Suprapubic skin (tissue), 4 donors: ENCODE data around the gene BNC2.
A peak's percentile ranks its signal among the peaks of the same experiment; 100 is the strongest.

Experiments used
- CTCF ChIP-seq, 2 donors: fragments of 200-600 bp in 1 of 2; fragments of 450-650 bp in 1 of 2; sonication (generic) in 1 of 2; IDR thresholded peaks; one replicate each; pipeline ENCODE4 v1.5.1; 2016 to 2019; ENCODE audit warnings: antibody characterized with exemption in 2 of 2, mild to moderate bottlenecking in 1 of 2, moderate library complexity in 1 of 2
- EP300 ChIP-seq: sonication (generic); formaldehyde crosslinking; IDR thresholded peaks from one replicate; pipeline ENCODE4 v1.6.1; 2017; ENCODE audit warnings: antibody characterized with exemption
- POLR2AphosphoS5 ChIP-seq, 3 donors: sonication (generic); formaldehyde crosslinking; IDR thresholded peaks; one replicate each; pipeline ENCODE4 v1.6.1; 2017; ENCODE audit warnings: antibody characterized with exemption in 3 of 3

GRCh38 chr9:16721972-16722371, 148.5 kb downstream of the BNC2 start:
- TF ChIP-seq EP300 (no peak), CTCF (IDR thresholded peaks at IDR 0.05) (no peak), POLR2AphosphoS5 (IDR thresholded peaks at IDR 0.05) (peak in 2 of 3 donors; percentile 20 to 65)
